ENCODE data around the gene THRA.

GRCh38 chr17:40084477-40084876 lies 21.7 kb downstream of the THRA start:
- TF ChIP-seq, protein P1, sequence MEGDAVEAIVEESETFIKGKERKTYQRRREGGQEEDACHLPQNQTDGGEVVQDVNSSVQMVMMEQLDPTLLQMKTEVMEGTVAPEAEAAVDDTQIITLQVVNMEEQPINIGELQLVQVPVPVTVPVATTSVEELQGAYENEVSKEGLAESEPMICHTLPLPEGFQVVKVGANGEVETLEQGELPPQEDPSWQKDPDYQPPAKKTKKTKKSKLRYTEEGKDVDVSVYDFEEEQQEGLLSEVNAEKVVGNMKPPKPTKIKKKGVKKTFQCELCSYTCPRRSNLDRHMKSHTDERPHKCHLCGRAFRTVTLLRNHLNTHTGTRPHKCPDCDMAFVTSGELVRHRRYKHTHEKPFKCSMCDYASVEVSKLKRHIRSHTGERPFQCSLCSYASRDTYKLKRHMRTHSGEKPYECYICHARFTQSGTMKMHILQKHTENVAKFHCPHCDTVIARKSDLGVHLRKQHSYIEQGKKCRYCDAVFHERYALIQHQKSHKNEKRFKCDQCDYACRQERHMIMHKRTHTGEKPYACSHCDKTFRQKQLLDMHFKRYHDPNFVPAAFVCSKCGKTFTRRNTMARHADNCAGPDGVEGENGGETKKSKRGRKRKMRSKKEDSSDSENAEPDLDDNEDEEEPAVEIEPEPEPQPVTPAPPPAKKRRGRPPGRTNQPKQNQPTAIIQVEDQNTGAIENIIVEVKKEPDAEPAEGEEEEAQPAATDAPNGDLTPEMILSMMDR (conservative IDR thresholded peaks at IDR 0.05; ENCODE audit: low read length): no peak
- no peak for TF ChIP-seq EZH2phosphoT487 (IDR thresholded peaks at IDR 0.05; ENCODE audit: borderline replicate concordance)

Data from Loucy (cell line).